HEK293 (cell line): Measurements from ENCODE around the gene CYP27B1.
A peak's percentile ranks its signal among the peaks of the same experiment; 100 is the strongest.

Experiments used
- CTCF ChIA-PET: fragments of 350-600 bp; formaldehyde crosslinking; extraction: SDS; loops from one replicate; lab custom pipeline; 2021; ENCODE audit warnings: antibody characterized with exemption; lab: Yijun Ruan, JAX
- POLR2A ChIA-PET: fragments of 300-600 bp; formaldehyde crosslinking; extraction: SDS; loops from one replicate; lab custom pipeline; 2020; ENCODE audit warnings: antibody characterized with exemption, inconsistent platforms; lab: Yijun Ruan, JAX
- H3K27ac ChIP-seq: fragments of 200-500 bp; sonication (Bioruptor generic); 2 replicates; pipeline ENCODE4 v1.5.1; 2014; ENCODE audit warnings: low read depth, low read length, control low read depth, inconsistent platforms; ENCODE audit errors: extremely low read depth
- H3K36me3 ChIP-seq, 2 experiments: fragments of 200-500 bp in 1 of 2; sonication (Bioruptor generic) in 1 of 2; 1 replicate in 1 of 2; 2 replicates in 1 of 2; pipeline ENCODE4 v1.5.1; 2014 to 2017; ENCODE audit warnings: inconsistent platforms in 2 of 2, low read length in 2 of 2; ENCODE audit not compliant: control insufficient read depth in 2 of 2, insufficient read depth in 1 of 2
- H3K4me1 ChIP-seq: fragments of 200-500 bp; sonication (Bioruptor generic); 2 replicates; pipeline ENCODE4 v1.5.1; 2014; ENCODE audit warnings: mild to moderate bottlenecking, low read length, inconsistent platforms; ENCODE audit not compliant: control insufficient read depth, insufficient read depth
- H3K4me3 ChIP-seq: 2 replicates; pipeline ENCODE4 v1.5.1; 2011; ENCODE audit warnings: low read depth, mild to moderate bottlenecking, control low read depth, low read length, moderate library complexity
- H3K9me3 ChIP-seq: fragments of 200-500 bp; sonication (Bioruptor generic); 2 replicates; pipeline ENCODE4 v1.5.1; 2014; ENCODE audit warnings: low read depth, low read length, inconsistent platforms; ENCODE audit not compliant: control insufficient read depth, insufficient read depth
- HIC1 ChIP-seq: fragments of 450-650 bp; formaldehyde crosslinking; IDR thresholded peaks from 2 replicates; pipeline ENCODE4 v1.5.1; 2016; ENCODE audit warnings: missing biosample characterization, missing genetic modification characterization
- INSM2 ChIP-seq: fragments of 450-650 bp; formaldehyde crosslinking; IDR thresholded peaks from 2 replicates; pipeline ENCODE4 v1.5.1; 2016; ENCODE audit warnings: missing biosample characterization, missing genetic modification characterization
- KLF1 ChIP-seq: fragments of 450-650 bp; formaldehyde crosslinking; IDR thresholded peaks from 2 replicates; pipeline ENCODE4 v1.5.1; 2016; ENCODE audit warnings: missing biosample characterization, missing genetic modification characterization
- KLF10 ChIP-seq: fragments of 450-650 bp; IDR thresholded peaks from 2 replicates; pipeline ENCODE4 v1.5.1; 2018; ENCODE audit warnings: missing biosample characterization, mild to moderate bottlenecking, missing genetic modification characterization
- KLF16 ChIP-seq: fragments of 450-650 bp; formaldehyde crosslinking; IDR thresholded peaks from 2 replicates; pipeline ENCODE4 v1.5.1; 2017; ENCODE audit warnings: missing biosample characterization, missing genetic modification characterization
- PRDM4 ChIP-seq: fragments of 450-650 bp; formaldehyde crosslinking; IDR thresholded peaks from 2 replicates; pipeline ENCODE4 v1.5.1; 2017; ENCODE audit warnings: missing biosample characterization, missing genetic modification characterization
- YY1 ChIP-seq: fragments of 450-650 bp; formaldehyde crosslinking; IDR thresholded peaks from 2 replicates; pipeline ENCODE4 v1.5.1; 2018; ENCODE audit warnings: missing biosample characterization, missing genetic modification characterization
- ZBTB6 ChIP-seq: fragments of 450-650 bp; formaldehyde crosslinking; IDR thresholded peaks from 2 replicates; pipeline ENCODE4 v1.5.1; 2017; ENCODE audit warnings: missing biosample characterization, missing genetic modification characterization
- ZFP3 ChIP-seq: fragments of 450-650 bp; formaldehyde crosslinking; IDR thresholded peaks from 2 replicates; pipeline ENCODE4 v1.5.1; 2016; ENCODE audit warnings: low read depth, missing biosample characterization, missing genetic modification characterization
- ZNF146 ChIP-seq: fragments of 450-650 bp; formaldehyde crosslinking; IDR thresholded peaks from 2 replicates; pipeline ENCODE4 v1.5.1; 2016; ENCODE audit warnings: missing biosample characterization, missing genetic modification characterization
- ZNF155 ChIP-seq: fragments of 450-650 bp; formaldehyde crosslinking; IDR thresholded peaks from 2 replicates; pipeline ENCODE4 v1.5.1; 2016; ENCODE audit warnings: missing biosample characterization, missing genetic modification characterization
- ZNF157 ChIP-seq: fragments of 450-650 bp; formaldehyde crosslinking; IDR thresholded peaks from 2 replicates; pipeline ENCODE4 v1.5.1; 2016; ENCODE audit warnings: missing biosample characterization, missing genetic modification characterization
- ZNF274 ChIP-seq, 2 experiments: fragments of 200-500 bp in 1 of 2; fragments of 450-650 bp in 1 of 2; sonication (Bioruptor generic) in 1 of 2; formaldehyde crosslinking in 1 of 2; IDR thresholded peaks; 2 replicates each; pipeline versions ENCODE4 v1.5.1 to v1.6.1; 2014 to 2016; ENCODE audit warnings: borderline replicate concordance in 1 of 2, inconsistent platforms in 1 of 2, low read length in 1 of 2, missing biosample characterization in 1 of 2, missing genetic modification characterization in 1 of 2
- ZNF350 ChIP-seq: fragments of 450-650 bp; formaldehyde crosslinking; IDR thresholded peaks from 2 replicates; pipeline ENCODE4 v1.5.0; 2017; ENCODE audit warnings: missing biosample characterization, mild to moderate bottlenecking, missing genetic modification characterization
- ZNF362 ChIP-seq: fragments of 450-650 bp; formaldehyde crosslinking; IDR thresholded peaks from 2 replicates; pipeline ENCODE4 v1.5.1; 2016; ENCODE audit warnings: missing biosample characterization, missing genetic modification characterization
- ZNF366 ChIP-seq: fragments of 450-650 bp; formaldehyde crosslinking; conservative IDR thresholded peaks from 2 replicates; pipeline ENCODE4 v1.5.1; 2016; ENCODE audit warnings: missing biosample characterization, missing genetic modification characterization
- ZNF391 ChIP-seq: fragments of 450-650 bp; formaldehyde crosslinking; IDR thresholded peaks from 2 replicates; pipeline ENCODE4 v1.5.1; 2016; ENCODE audit warnings: low read depth, missing biosample characterization, missing genetic modification characterization, borderline replicate concordance
- ZNF473 ChIP-seq: fragments of 450-650 bp; formaldehyde crosslinking; IDR thresholded peaks from 2 replicates; pipeline ENCODE4 v1.5.1; 2017; ENCODE audit warnings: missing biosample characterization, missing genetic modification characterization
- ZNF549 ChIP-seq: fragments of 450-650 bp; IDR thresholded peaks from 2 replicates; pipeline ENCODE4 v1.5.1; 2018; ENCODE audit warnings: missing biosample characterization, missing genetic modification characterization, mild to moderate bottlenecking, inconsistent platforms, moderate library complexity
- ZNF560 ChIP-seq: fragments of 450-650 bp; formaldehyde crosslinking; IDR thresholded peaks from 2 replicates; pipeline ENCODE4 v1.5.1; 2017; ENCODE audit warnings: missing biosample characterization, missing genetic modification characterization, borderline replicate concordance
- ZNF610 ChIP-seq: fragments of 450-650 bp; formaldehyde crosslinking; IDR thresholded peaks from 2 replicates; pipeline ENCODE4 v1.5.1; 2016; ENCODE audit warnings: missing biosample characterization, missing genetic modification characterization, borderline replicate concordance
- ZNF639 ChIP-seq: fragments of 450-650 bp; formaldehyde crosslinking; IDR thresholded peaks from 2 replicates; pipeline ENCODE4 v1.5.1; 2016; ENCODE audit warnings: missing biosample characterization, missing genetic modification characterization
- ZNF701 ChIP-seq: fragments of 450-650 bp; formaldehyde crosslinking; IDR thresholded peaks from 2 replicates; pipeline ENCODE4 v1.5.1; 2016; ENCODE audit warnings: missing biosample characterization, missing genetic modification characterization
- ZNF76 ChIP-seq: fragments of 450-650 bp; formaldehyde crosslinking; IDR thresholded peaks from 2 replicates; pipeline ENCODE4; 2016; ENCODE audit warnings: low read depth, missing biosample characterization, missing genetic modification characterization, borderline replicate concordance
- ZSCAN16 ChIP-seq: fragments of 450-650 bp; formaldehyde crosslinking; IDR thresholded peaks from 2 replicates; pipeline ENCODE4 v1.5.1; 2016; ENCODE audit warnings: missing biosample characterization, missing genetic modification characterization
- ZSCAN30 ChIP-seq: fragments of 450-650 bp; IDR thresholded peaks from 2 replicates; pipeline ENCODE4 v1.5.1; 2018; ENCODE audit warnings: missing biosample characterization, mild to moderate bottlenecking, missing genetic modification characterization, moderate library complexity

Gene CYP27B1

GRCh38 chr12:57766464-57767304 is at the start of gene CYP27B1:
Gene CYP27B1, minus strand, starts transcription at chr12:57767078. Its CDS starts 37 bp downstream, at chr12:57767041.
- ChIA-PET POLR2A (interaction anchor here (0.5 to 2.5 kb wide), 7 partner anchors 10 to 127 kb away, joined by 3 to 8 read pairs (median 4); partner anchors contain the start of genes CDK4 and TSPAN31), CTCF (interaction anchor here (0.5 to 3.8 kb wide), 11 partner anchors 9 to 174 kb away, joined by 3 to 26 read pairs (median 3); partner anchors contain the start of genes MARCHF9 and TSFM)
- Histone ChIP-seq H3K9me3 (no peaks in the 10 kb centered on the region), H3K4me3 (peak within 1 kb of the TSS; percentile 24), H3K36me3 (peaks cover 0 to 34% of the 10 kb centered on the region in 2 experiments; a peak in 2 of 3 replicates), H3K27ac (no peak within 1 kb of the TSS; the same call in 1 of the 2 replicates), H3K4me1 (peaks cover 18% of the 10 kb centered on the region)
- TF ChIP-seq ZNF155 (no peak), ZSCAN30 (tag by site-specific recombination) (no peak; the same call in 1 of the 2 replicates), HIC1 (no peak), ZSCAN16 (no peak), ZNF549 (tag by site-specific recombination) (no peak), ZNF701 (no peak), ZFP3 (tag by site-specific recombination) (no peak), INSM2 (tag by site-specific recombination) (no peak), ZNF274 (IDR thresholded peaks at IDR 0.05; ENCODE audit: low read length) (no peak), ZNF274 (tag by site-specific recombination; IDR thresholded peaks at IDR 0.05; ENCODE audit: borderline replicate concordance) (no peak), YY1 (tag by site-specific recombination) (no peak), KLF10 (tag by site-specific recombination) (0 out of 2 replicates have a peak, but pooled peaks have one; percentile 25), ZNF362 (tag by site-specific recombination) (no peak), KLF1 (tag by site-specific recombination) (peak; percentile 49), ZNF366 (peak; percentile 29; the same call in 1 of the 2 replicates), ZNF610 (tag by site-specific recombination) (no peak), ZNF639 (no peak), ZNF391 (tag by site-specific recombination) (no peak), ZNF157 (tag by site-specific recombination) (no peak), ZNF76 (no peak), ZNF560 (tag by site-specific recombination) (no peak), ZNF146 (no peak), ZNF473 (no peak), KLF16 (tag by site-specific recombination) (peak; percentile 19; the same call in 1 of the 2 replicates), PRDM4 (tag by site-specific recombination) (no peak), ZNF350 (tag by site-specific recombination) (no peak), ZBTB6 (no peak)
